Stimulated activated CD4-positive, alpha-beta T cell treated with anti-CD3 and anti-CD28 coated beads, Interleukin-12 subunit alpha, Interleukin-12 subunit beta, amount 100 ng/mL, for 4 hours (primary cell): Measurements from ENCODE around the gene CYP2W1.
"Not testable (repeated sequence)": the region's sequence is repeated elsewhere in the genome, so short reads cannot be mapped to it uniquely, and the experiment has no call there.

Source experiments
- DNase-seq: peaks from one replicate; pipeline ENCODE4 v3.0.0-alpha.2; 2020

The CYP2W1 gene, protein sequence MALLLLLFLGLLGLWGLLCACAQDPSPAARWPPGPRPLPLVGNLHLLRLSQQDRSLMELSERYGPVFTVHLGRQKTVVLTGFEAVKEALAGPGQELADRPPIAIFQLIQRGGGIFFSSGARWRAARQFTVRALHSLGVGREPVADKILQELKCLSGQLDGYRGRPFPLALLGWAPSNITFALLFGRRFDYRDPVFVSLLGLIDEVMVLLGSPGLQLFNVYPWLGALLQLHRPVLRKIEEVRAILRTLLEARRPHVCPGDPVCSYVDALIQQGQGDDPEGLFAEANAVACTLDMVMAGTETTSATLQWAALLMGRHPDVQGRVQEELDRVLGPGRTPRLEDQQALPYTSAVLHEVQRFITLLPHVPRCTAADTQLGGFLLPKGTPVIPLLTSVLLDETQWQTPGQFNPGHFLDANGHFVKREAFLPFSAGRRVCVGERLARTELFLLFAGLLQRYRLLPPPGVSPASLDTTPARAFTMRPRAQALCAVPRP

DNA sequence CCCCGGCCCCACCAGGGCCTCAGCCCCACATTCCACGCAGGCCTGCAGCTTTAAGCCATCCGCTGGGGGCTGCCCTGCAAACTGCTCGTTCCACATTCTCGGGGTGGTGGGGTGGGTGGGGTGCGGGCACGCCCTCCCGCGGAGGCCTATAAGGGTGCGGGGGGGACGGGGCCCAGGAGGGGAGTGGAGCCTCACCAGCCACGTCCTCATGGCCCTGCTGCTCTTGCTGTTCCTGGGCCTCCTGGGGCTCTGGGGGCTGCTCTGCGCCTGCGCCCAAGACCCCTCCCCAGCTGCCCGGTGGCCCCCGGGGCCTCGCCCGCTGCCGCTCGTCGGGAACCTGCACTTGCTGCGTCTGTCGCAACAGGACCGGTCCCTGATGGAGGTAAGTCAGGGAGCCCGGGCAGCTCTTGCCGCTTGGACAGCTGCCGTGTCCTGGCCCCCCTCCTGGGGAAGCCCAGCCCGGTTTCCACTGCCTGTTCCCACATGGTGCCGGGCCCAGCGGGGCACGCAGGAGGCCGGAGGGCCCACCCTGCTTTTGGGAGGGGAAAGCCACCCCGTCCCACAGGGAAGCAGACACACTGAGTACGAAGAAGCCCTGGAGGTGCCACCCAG is at the start of gene CYP2W1:
Gene CYP2W1 (plus strand): TSS at position 178 of the 612 bp plus-strand sequence. CDS start 31 bp downstream, at position 209.
- DNase-seq = no peak

DNA sequence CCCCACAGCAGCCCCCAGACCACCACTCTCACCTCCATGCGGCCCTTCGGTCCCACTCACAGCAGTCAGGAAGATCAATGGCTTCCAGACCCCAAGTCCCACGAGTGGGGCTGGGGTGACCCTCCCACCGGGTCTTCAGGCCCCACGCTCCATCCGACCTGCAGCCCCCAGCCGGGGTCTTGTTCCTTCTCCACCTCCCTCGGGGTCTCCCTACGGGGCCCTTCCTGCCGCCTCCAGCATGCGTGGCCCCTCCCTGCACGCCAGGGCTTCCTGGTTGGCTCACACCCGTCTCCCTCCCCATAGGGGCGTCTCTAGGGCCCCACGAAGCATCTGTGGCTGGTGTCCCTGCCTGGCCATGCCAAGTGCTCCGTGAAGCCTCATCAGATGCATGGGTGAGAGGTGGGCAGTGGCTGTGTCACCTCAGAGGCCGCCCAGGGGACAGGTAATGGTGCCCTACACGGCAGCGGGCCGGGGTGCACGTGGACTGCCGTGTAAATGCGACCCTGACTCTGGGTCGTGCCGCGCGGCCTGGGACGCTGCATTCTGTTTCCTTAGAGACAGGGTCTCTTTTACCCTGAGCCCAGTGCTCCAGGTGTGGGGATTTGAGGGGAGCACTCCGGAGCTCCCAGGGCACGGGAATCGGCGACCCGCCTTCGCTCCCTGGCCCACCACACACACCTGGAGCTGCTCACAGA is 48.4 kb upstream of the CYP2W1 start:
- no peak for DNase-seq

DNA sequence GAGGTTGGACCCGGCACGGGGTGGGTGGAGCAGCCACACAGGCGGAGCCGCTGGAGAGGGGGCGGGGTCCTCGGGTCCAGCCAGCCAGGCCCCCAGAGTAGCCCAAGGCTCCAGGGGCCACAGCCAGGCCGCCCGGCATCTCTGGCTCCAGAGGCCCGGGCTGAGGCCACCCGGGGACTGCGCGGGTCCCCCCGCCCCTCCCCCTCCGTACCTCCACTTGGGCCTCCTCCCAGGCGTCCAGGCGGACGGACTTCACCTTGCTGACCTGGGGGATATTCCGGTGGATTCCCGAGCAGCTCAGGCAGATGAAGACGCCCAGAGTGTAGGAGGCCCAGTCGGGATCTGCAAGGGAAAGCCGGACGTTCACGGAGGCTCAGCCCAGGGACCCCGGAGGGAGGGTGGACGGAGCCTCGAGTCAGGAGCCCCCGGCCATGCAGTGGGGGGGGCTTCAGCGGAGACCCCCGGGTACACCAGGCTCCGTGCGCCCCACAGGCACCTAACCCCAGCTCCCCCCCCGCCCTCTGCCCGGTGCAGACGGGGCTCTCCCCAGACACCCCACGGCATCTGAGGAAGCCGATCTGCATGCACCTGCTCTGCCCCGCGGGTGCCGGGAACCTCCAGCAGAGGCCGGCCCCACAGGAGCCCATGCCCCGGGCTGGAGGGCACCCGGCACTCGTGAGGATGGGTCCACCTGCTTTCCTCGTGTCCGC is 47.7 kb upstream of the CYP2W1 start:
- no peak for DNase-seq

DNA sequence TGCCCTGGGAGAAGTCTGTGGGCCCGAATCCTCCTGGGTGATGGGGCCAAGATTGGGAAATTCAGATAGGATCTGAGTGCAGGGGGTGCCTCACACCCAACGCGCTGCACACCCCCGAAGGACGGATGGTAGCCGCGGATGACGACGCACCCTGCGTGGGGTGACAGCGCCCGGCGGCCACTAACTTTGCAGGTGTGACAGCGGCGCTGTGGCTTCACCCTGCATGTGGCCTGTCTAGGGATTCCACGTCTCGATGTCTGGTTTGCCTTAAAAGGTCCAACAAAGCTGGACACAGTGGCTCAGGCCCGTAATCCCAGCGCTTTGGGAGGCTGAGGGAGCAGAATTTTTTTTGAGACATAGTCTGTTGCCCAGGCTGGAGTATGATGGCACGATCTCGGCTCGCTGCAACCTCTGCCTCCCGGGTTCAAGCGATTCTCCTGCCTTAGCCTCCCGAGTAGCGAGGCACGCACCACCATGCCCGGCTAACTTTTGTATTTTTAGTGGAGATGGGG is 47.1 kb upstream of the CYP2W1 start:
- DNase-seq = no peak

DNA sequence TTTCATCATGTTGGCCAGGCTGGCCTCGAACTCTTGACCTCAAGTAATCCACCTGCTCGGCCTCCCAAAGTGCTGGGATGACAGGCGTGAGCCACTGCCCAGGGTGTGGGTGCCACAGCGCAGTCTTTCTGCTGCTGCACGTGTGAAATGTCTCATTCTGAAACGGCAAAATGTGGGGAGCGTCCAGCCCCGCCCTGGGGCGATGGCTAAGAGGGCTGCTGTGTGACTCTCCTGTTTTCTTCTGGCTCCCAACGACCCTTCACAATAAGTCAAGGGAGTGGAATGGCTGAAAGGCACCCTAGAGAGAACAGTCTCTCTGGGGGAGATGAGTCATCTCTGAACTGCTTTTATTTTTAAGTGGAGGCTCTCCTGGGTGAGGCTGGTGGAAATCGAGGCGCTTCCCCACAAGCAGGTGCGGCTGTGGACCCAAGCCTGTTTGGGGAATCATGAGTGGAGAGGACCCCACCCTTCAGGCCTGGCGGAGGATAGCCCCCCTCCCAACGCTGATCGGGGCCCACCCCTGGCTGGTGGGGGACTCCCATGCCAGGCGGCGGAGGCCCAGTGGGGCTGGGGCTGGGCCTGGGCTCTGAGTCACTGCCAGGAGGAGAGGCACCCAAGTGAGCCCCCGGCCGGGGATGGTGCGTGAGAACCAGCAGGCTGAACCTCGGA is 46.5 kb upstream of the CYP2W1 start:
- DNase-seq = no peak

DNA sequence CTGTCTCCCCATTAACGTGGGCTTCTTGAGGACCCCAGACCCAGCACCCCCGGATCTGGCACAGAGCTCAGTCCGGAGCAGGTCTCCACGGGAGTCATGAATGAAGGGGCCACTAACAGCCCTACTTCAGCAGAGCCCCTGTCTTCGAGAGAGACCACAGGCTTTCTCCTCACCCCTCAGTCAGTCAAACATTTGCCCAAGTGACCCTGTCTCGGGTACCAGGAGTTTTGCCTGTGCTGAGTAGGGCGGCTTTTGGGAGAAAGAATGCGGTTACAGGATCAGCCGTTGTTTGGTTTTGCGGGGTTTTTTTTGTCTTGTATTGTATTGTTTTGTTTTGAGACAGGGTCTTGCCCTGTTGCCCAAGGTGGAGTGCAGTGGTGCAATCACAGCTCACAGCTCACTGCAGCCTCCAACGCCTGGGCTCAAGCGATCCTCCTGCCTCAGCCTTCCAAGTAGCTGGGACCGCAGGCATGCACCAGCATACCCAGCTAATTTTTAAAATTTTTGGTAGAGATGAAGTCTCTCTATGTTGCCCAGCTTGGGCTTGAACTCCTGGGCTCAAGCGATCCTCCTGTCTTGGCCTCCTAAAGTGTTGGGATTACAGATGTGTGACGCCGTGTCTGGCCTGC is 45.0 kb upstream of the CYP2W1 start:
- no peak for DNase-seq

DNA sequence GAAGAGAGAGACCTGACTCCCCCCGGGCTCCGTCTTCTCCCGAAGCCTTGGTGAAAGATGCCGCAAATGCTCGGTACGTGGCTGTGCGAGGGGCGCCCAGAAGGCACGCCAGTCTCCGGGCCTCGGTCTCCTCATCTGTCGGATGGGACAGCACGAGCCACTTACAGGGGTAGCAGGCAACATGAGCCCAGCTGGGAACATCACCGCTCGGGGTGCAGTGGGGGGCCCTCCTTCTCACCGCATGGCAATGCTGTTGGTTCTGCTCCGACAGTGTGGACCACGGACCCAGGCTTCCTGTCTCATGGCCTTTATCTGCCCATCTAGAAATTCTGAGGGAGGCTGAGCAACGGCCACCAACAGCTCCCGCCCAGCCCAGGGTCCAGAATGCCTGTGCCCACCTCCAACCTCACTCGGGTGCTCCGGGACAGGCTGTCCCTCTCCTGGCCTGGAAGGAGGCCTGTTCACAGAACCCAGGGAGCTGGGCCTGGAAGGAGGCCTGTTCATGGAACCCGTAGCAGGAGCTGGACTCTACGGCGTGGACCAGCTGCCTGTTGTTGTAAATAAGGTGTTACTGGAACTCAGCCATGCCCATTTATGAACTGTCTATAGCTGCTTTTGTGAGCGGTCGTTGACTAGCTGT is 44.3 kb upstream of the CYP2W1 start:
- no peak for DNase-seq

DNA sequence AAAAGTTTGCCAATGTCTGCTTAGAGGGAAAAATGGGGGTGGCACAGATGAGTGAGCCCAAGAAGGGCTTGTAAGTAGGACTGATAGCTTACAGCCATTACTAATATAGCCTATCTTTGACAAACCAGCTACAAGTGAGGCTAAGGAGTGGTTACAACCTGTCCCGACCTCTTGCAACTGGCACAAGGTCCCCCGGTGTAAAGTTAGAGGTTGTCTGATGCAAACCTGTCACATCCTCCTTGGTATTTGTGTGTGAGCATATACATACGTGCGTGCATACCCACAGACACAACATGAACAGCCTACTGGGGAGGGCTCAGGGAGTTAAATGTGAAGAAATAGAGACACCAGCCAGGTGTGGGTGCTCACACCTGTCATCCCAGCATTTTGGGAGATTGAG is 43.1 kb upstream of the CYP2W1 start:
- no peak for DNase-seq

DNA sequence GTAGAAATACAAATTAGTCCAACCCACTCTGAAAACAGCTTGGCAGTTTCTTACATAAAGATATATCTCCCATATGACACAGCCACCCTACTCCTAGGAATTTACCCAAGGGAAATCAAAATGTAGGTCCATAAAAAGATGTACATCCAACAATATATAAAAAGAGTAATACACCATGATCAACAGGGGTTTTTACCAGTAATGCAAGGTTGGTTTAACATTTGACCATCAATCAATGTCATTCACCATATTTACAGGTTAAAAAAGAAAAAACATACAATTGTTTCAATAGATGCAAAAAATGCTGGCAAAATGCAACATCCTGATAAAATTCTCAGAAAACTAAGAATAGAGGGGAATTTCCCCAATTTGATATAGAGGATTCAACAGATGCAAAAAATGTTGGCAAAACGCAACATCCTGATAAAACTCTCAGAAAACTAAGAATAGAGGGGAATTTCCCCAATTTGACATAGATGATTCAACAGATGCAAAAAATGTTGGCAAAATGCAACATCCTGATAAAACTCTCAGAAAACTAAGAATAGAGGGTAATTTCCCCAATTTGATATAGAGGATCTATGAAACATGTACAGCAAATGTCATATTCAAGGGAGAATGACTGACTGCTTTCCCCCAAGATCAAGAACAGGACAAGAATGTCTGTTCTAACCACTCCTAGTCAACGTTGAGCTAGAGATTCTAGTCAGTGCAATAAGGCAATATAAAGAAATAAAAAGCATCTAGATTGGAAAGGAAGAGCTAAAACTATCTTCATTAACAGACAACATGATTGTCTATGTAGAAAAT is 42.2 kb upstream of the CYP2W1 start:
- no peak for DNase-seq

DNA sequence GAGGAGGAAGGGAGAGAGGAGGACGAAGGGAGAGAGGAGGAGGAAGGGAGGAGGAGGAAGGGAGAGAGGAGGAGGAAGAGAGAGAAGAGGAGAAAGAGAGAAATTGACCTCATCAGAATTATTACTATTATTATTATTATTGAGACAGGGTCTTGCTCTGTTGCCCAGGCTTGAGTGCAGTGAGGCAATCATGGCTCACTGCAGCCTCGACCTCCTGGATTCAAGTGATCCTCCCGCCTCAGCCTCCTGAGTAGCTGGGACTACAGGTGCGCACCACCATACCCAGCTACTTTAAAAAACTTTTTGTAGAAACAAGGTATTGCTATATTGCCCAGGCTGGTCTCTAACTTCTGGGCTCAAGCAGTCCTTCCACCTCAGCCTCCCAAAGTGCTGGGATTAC is 39.2 kb upstream of the CYP2W1 start:
- not testable (repeated sequence) for DNase-seq

DNA sequence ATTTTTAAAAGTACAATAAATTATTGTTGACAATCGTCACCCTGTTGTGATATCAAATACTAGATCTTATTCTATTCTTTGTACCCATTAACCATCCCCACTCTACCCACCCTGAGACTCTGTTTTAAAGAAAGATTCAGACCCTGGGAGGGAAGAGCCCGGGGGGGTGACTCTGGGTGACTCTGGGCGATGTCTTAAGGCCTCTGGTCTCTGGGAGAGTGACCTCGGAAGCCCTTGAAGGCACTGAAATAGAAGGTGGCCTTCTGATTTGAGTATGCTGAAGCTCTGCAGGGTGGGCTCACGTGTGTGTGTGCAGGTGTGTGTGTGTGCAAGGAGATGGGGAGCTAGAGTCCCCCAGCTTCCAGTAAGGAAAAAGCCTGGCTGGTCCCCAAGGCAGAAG is 38.2 kb upstream of the CYP2W1 start:
- DNase-seq = no peak

DNA sequence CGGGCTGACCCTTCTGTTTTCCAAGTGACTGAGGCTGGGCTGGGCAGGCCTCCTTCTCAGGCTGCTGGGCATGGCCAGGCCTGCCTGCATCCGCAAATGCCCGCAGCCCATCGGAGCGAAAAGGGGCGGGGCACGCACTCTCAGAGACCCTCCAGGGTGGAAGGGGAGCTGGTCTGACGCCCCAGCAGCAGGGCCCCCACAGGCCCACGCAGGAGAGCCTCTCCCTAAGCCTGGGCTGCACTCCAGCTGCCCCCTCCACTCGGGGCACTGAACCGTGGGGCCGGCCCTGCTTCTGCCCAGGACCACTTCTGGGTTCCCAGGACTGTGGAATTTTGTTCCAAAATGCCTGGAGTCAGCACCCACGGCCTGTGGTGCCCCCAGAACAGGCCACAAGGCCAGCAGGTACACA is 37.8 kb upstream of the CYP2W1 start:
- no peak for DNase-seq

DNA sequence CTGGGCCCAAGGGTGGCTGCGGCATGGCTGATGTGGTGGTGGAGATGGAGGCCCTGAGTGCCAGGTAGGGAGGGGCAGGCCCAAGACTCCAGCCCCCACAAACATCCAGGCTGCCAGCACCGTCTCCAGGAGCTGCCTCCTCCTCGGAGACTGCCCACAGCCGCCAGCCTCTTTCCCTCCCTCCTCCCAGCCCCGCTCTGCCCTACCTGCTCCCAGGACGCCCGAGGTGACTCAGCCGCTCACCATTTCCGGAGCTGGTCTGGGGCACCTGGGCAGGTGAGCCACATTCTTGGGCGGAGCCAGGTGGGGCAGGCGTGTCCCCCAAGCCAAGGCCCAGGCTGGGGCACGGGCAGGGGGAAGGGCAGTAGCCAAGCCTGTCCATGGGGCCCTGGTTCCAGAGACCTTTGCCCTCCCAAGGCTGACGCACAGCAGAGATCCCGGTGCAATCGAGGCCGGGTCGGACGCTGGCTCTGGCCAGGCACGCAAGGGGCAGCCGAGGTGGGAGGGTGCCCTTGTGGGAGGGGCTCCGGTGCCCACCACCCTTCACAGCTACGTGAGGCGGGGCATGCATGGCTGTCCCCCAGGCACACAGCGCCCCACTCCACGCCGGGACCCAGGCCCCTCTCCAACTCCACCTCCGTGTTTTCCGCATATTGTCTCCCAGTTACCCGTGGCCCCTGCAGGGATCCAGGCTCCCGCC is 37.3 kb upstream of the CYP2W1 start:
- DNase-seq = no peak

DNA sequence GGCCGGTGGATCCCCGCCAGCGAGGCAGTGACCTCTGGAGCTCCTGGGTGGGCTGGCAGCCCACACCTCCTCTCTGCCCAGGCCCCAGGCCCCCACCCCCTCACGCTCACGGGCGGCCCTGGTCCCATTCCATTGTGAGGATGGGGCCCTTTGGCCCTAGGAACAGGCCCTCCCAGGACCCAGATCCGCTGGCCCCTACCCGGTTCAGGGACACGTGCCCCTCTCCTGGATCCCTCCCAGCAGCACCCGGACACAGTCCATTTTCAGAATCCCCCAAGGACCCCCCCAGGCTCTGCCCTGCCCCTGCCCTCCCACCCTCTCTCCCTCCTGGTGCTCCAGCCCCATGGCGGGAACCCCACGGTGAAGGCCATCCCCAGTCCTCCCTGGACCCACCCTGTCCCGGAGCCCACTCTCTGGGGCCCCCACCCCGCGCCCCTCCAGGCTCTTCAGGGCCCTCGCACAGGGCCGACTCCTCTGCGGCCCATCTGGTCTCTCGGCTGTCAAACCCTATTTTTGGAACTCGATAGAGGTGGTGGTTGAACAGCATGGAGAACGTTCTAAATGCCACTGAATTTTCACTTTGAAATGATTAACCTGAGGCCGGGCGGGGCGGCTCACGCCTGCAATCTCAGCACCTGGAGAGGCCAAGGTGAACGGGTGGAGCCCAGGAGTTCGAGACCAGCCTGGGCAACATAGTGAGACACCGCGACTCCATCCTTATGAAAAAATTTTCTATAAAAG is 36.6 kb upstream of the CYP2W1 start:
- DNase-seq = no peak

DNA sequence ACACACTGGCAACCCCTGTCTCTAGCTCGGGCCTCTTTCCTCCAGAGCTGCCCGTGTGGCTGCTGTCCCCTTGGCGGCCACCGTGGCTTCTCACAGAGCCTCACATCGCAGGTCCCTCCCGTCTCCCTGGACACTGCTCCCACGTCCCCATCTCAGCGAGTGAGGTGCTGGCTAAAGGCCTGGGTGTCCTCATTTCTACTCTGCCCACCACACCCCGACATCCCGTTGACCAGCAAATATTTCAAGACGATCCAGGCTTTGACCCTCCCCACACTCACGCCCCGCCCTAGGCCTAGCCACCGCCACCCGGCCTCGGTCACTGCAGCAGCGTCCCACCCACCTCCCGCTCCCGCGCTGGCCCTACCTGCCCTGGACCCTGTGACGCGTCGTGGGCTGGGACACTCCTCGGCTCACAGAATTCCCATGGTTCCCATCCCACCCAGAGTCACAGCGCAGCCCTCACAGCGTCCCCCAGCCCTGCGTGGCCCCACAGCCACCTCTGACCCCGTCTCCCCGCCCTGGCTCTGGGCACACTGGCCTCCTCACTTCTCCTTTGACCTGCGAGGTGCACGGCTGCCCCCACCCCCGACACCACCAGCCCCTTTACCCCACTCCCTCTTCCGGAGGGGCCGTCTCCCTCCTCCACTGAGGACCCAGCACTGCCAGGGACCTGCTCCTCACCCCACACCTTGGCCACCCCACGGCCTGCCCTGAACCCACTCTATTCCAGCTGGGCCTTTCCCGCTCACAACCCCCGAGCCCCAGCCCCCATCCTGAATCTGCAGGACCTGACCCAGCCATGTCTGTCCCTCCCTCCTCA is 35.4 kb upstream of the CYP2W1 start:
- DNase-seq = no peak

DNA sequence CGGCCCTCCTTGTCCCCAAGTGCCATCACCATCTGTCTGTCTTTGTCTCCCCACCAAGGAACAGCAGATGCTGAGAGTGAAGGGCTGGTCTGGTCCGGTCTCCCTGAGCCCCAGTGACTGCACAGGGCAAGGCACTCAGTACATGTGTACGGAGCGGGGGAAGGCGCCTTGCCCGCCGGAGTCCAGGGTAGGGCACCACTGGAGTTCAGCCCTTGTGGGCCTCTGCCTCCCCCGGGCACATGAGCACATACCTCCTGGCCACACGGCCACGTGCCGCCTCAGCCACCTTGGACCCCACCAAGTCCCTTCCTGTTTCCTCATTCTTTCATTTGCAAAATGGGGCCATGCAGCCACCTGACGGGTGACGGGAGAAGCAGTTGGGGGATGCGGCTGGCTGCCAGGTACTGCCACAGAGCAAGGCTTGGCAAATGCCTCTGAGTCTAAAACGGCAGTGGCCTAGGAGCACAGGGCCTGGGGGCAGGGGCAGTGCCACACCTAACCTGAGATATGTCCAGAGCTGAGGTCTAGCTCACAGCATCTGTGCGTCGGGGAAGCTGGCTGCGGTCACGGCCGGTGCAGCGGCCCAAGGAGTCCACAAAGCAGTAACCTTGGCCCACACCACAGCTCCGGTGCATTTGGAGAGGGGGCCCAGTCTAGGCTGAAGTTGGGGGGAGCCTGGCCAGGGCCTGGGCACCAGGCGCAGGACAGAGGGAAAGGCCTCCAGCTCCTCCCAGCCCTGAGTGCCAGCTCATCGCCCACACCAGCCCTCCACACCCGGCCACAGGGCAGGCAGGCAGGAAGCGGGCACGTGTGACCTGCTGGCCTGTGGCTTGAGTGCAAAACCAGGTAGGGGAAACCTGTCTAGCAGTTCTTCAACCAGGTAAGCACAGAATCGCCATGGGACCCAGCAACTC is 33.7 kb upstream of the CYP2W1 start:
- no peak for DNase-seq
